Measurements from ENCODE around the gene ZNF202. TPM values are rescaled to one million over a fixed set of nuclear protein-coding genes. Genes with fewer than 3 reads are reported as not detected.

ZNF202 gene
- total RNA-seq, 2 donors from 2014 or later, result 5.7 to 15.2 TPM

GRCh38 chr11:123765601-123766000 lies 24.1 kb upstream of the ZNF202 start:
- no peaks in the 10 kb centered on the region for H3K4me1 ChIP-seq (replicated peaks)
- intact Hi-C loops (cut with DNase I), result no loop called here
- H3K36me3 ChIP-seq, result no peaks in the 10 kb centered on the region
- no peak for TF ChIP-seq POLR2AphosphoS5 (IDR thresholded peaks at IDR 0.05)
- no peak for TF ChIP-seq POLR2A (IDR thresholded peaks at IDR 0.05)
- no peak for TF ChIP-seq CTCF (IDR thresholded peaks at IDR 0.05)
- H3K9me3 ChIP-seq, result no peaks in the 10 kb centered on the region
- DNase-seq (ENCODE audit: low spot score), result no peak
- no peaks in the 10 kb centered on the region for H3K27me3 ChIP-seq (replicated peaks; ENCODE audit: insufficient read depth)
- no peak overlapping the region for H3K4me3 ChIP-seq
- 33% methylated on average over 1 of the region's 1 CpG for WGBS
- H3K27ac ChIP-seq, result no peak overlapping the region

GRCh38 chr11:123762422-123762821 lies 21.0 kb upstream of the ZNF202 start:
- Histone ChIP-seq H3K4me3 (no peak overlapping the region), H3K4me1 (replicated peaks) (no peaks in the 10 kb centered on the region), H3K9me3 (no peaks in the 10 kb centered on the region), H3K36me3 (no peaks in the 10 kb centered on the region), H3K27ac (no peak overlapping the region), H3K27me3 (replicated peaks; ENCODE audit: insufficient read depth) (no peaks in the 10 kb centered on the region)
- intact Hi-C loops (cut with DNase I), result no loop called here
- DNase-seq (ENCODE audit: low spot score), result no peak
- TF ChIP-seq CTCF (IDR thresholded peaks at IDR 0.05), result no peak
- no peak for TF ChIP-seq POLR2AphosphoS5 (IDR thresholded peaks at IDR 0.05)
- TF ChIP-seq POLR2A (IDR thresholded peaks at IDR 0.05), result no peak

GRCh38 chr11:123760894-123761293 lies 19.4 kb upstream of the ZNF202 start:
- TF ChIP-seq POLR2A (IDR thresholded peaks at IDR 0.05), result no peak
- TF ChIP-seq CTCF (IDR thresholded peaks at IDR 0.05), result no peak
- TF ChIP-seq POLR2AphosphoS5 (IDR thresholded peaks at IDR 0.05), result no peak
- Histone ChIP-seq H3K27me3 (replicated peaks; ENCODE audit: insufficient read depth) (no peaks in the 10 kb centered on the region), H3K4me1 (replicated peaks) (no peaks in the 10 kb centered on the region), H3K4me3 (no peak overlapping the region), H3K9me3 (no peaks in the 10 kb centered on the region), H3K27ac (no peak overlapping the region), H3K36me3 (no peaks in the 10 kb centered on the region)
- 87% methylated on average over 1 of the region's 1 CpG for WGBS
- DNase-seq (ENCODE audit: low spot score), result no peak
- intact Hi-C loops (cut with DNase I), result no loop called here

GRCh38 chr11:123757976-123758375 lies 16.5 kb upstream of the ZNF202 start:
- Histone ChIP-seq H3K27me3 (replicated peaks; ENCODE audit: insufficient read depth) (no peaks in the 10 kb centered on the region), H3K4me3 (no peak overlapping the region), H3K36me3 (no peaks in the 10 kb centered on the region), H3K27ac (no peak overlapping the region), H3K4me1 (replicated peaks) (no peaks in the 10 kb centered on the region), H3K9me3 (no peaks in the 10 kb centered on the region)
- 58% methylated on average over 3 of the region's 3 CpGs for WGBS
- intact Hi-C loops (cut with DNase I), result no loop called here
- no peak for DNase-seq (ENCODE audit: low spot score)
- TF ChIP-seq POLR2AphosphoS5 (IDR thresholded peaks at IDR 0.05) (no peak), CTCF (IDR thresholded peaks at IDR 0.05) (no peak), POLR2A (IDR thresholded peaks at IDR 0.05) (no peak)

GRCh38 chr11:123755813-123756212 lies 14.4 kb upstream of the ZNF202 start:
- Histone ChIP-seq H3K27me3 (replicated peaks; ENCODE audit: insufficient read depth) (no peaks in the 10 kb centered on the region), H3K36me3 (no peaks in the 10 kb centered on the region), H3K9me3 (no peaks in the 10 kb centered on the region), H3K4me3 (no peak overlapping the region), H3K4me1 (replicated peaks) (no peaks in the 10 kb centered on the region), H3K27ac (no peak overlapping the region)
- 84% methylated on average over 3 of the region's 3 CpGs for WGBS
- DNase-seq (ENCODE audit: low spot score), result no peak
- no peak for TF ChIP-seq POLR2A (IDR thresholded peaks at IDR 0.05)
- no peak for TF ChIP-seq POLR2AphosphoS5 (IDR thresholded peaks at IDR 0.05)
- TF ChIP-seq CTCF (IDR thresholded peaks at IDR 0.05), result no peak
- intact Hi-C loops (cut with DNase I), result no loop called here

All from prostate gland (tissue), 2 donors.